H1 (cell line): ENCODE data around the gene DNAJB8. TPM values are rescaled to one million over a fixed set of nuclear protein-coding genes. Genes with fewer than 3 reads are reported as not detected.

Experiments
- CTCF ChIA-PET: fragments of 300-600 bp; sonication (Branson Sonifier 250); formaldehyde crosslinking; loops from one replicate; lab custom pipeline; 2021; ENCODE audit not compliant: partially characterized antibody; lab: Charles Lee
- POLR2A ChIA-PET: fragments of 300-600 bp; sonication (Branson Sonifier 250); formaldehyde crosslinking; loops from one replicate; lab custom pipeline; 2021; ENCODE audit warnings: inconsistent platforms; ENCODE audit not compliant: partially characterized antibody; lab: Charles Lee
- DNase-seq, 2 experiments: peaks; one replicate each; pipeline versions ENCODE4 v3.0.0 to v3.0.0-alpha.2; 2010 to 2022; ENCODE audit warnings: low spot score in 2 of 2, low read depth in 1 of 2, mixed read lengths in 1 of 2
- FAIRE-seq: peaks from 2 replicates; lab custom pipeline; 2011; peaks lifted over from hg19 to GRCh38; lab: Jason Lieb, UNC
- H2AFZ ChIP-seq: 2 replicates; pipeline ENCODE4 v1.8.1; 2012; ENCODE audit warnings: low read length, inconsistent platforms
- H2AK5ac ChIP-seq: 2 replicates; pipeline ENCODE4 v1.6.1; 2013; ENCODE audit warnings: low read depth, low read length
- H2BK120ac ChIP-seq: replicated peaks from 2 replicates; pipeline ENCODE3; 2013; ENCODE audit warnings: low read depth, low read length, inconsistent platforms
- H2BK12ac ChIP-seq: 2 replicates; pipeline ENCODE4 v1.6.1; 2013; ENCODE audit warnings: low read depth, low read length
- H2BK15ac ChIP-seq: 2 replicates; pipeline ENCODE4 v1.6.1; 2013; ENCODE audit warnings: low read length
- H2BK20ac ChIP-seq: 2 replicates; pipeline ENCODE4 v1.6.1; 2013; ENCODE audit warnings: low read length
- H2BK5ac ChIP-seq: 2 replicates; pipeline ENCODE4 v1.6.1; 2013; ENCODE audit warnings: low read depth, low read length
- H3K14ac ChIP-seq: 2 replicates; pipeline ENCODE4 v1.6.1; 2013; ENCODE audit warnings: inconsistent platforms; ENCODE audit not compliant: insufficient read length
- H3K18ac ChIP-seq: 2 replicates; pipeline ENCODE4 v1.6.1; 2013; ENCODE audit warnings: low read length; ENCODE audit errors: extremely low read depth
- H3K23ac ChIP-seq: 2 replicates; pipeline ENCODE4 v1.6.1; 2013; ENCODE audit warnings: inconsistent platforms; ENCODE audit not compliant: insufficient read length
- H3K23me2 ChIP-seq: 2 replicates; pipeline ENCODE4 v1.6.1; 2013; ENCODE audit warnings: low read depth, low read length
- H3K27ac ChIP-seq: 2 replicates; pipeline ENCODE4 v1.6.1; 2011; ENCODE audit warnings: low read depth, low read length, inconsistent platforms
- H3K27me3 ChIP-seq, 4 experiments: replicated peaks in 1 of 4; 1 replicate in 1 of 4; 2 replicates in 3 of 4; pipeline versions ENCODE4 v1.6.1 to v1.8.1; 2011 to 2013; ENCODE audit warnings: low read length in 3 of 4, mild to moderate bottlenecking in 3 of 4, inconsistent platforms in 2 of 4, mixed read lengths in 2 of 4, moderate library complexity in 1 of 4; ENCODE audit not compliant: control insufficient read depth in 3 of 4, insufficient read depth in 3 of 4; ENCODE audit errors: extremely low read depth in 1 of 4
- H3K36me3 ChIP-seq, 4 experiments: 2 replicates each; pipeline versions ENCODE4 v1.6.1 to v1.8.1; 2011 to 2013; ENCODE audit warnings: mild to moderate bottlenecking in 4 of 4, low read length in 3 of 4, moderate library complexity in 2 of 4, control low read depth in 1 of 4, inconsistent platforms in 1 of 4; ENCODE audit not compliant: insufficient read depth in 4 of 4, control insufficient read depth in 2 of 4
- H3K4ac ChIP-seq: replicated peaks from 2 replicates; pipeline ENCODE3; 2013; ENCODE audit warnings: low read length, low read depth, mixed read lengths, inconsistent platforms; ENCODE audit not compliant: insufficient read length
- H3K4me1 ChIP-seq, 4 experiments: replicated peaks in 1 of 4; 1 replicate in 1 of 4; 2 replicates in 3 of 4; pipeline versions ENCODE4 v1.6.1 to v1.8.1; 2011 to 2013; ENCODE audit warnings: low read length in 3 of 4, inconsistent platforms in 2 of 4, mixed read lengths in 1 of 4; ENCODE audit not compliant: insufficient read depth in 4 of 4, control insufficient read depth in 3 of 4
- H3K4me2 ChIP-seq, 2 experiments: 2 replicates each; pipeline versions ENCODE4 v1.6.1 to v1.8.1; 2011 to 2013; ENCODE audit warnings: low read depth in 2 of 2, low read length in 2 of 2, control low read depth in 1 of 2, inconsistent platforms in 1 of 2, mild to moderate bottlenecking in 1 of 2; ENCODE audit not compliant: insufficient read depth in 1 of 2
- H3K4me3 ChIP-seq, 4 experiments: fragments of 200-600, 300-600 bp in 1 of 4; sonication (generic), shearing (Covaris generic), sonication (Bioruptor Twin) in 1 of 4; 2 replicates each; pipeline versions ENCODE4 v1.5.1 to v1.8.1; 2011 to 2016; ENCODE audit warnings: low read length in 4 of 4, low read depth in 3 of 4, control low read depth in 2 of 4, inconsistent platforms in 2 of 4, mild to moderate bottlenecking in 2 of 4, mixed read lengths in 1 of 4, moderate library complexity in 1 of 4; ENCODE audit not compliant: insufficient read depth in 2 of 4; ENCODE audit errors: extremely low read depth in 1 of 4
- H3K56ac ChIP-seq: replicated peaks from 2 replicates; pipeline ENCODE3; 2013; ENCODE audit warnings: low read depth, mild to moderate bottlenecking, mixed read lengths, low read length, inconsistent platforms; ENCODE audit not compliant: insufficient read length
- H3K79me1 ChIP-seq: 2 replicates; pipeline ENCODE4 v1.6.1; 2013; ENCODE audit warnings: low read depth, low read length, control low read depth
- H3K79me2 ChIP-seq, 2 experiments: 2 replicates each; pipeline versions ENCODE4 v1.6.1 to v1.8.1; 2012 to 2013; ENCODE audit warnings: low read length in 2 of 2, mild to moderate bottlenecking in 2 of 2, inconsistent platforms in 1 of 2; ENCODE audit not compliant: insufficient read depth in 2 of 2, control insufficient read depth in 1 of 2
- H3K9ac ChIP-seq, 4 experiments: replicated peaks in 1 of 4; 1 replicate in 1 of 4; 2 replicates in 3 of 4; pipeline versions ENCODE4 v1.6.1 to v1.8.1; 2011 to 2013; ENCODE audit warnings: low read depth in 3 of 4, low read length in 3 of 4, control low read depth in 2 of 4, mild to moderate bottlenecking in 2 of 4, moderate library complexity in 2 of 4, inconsistent platforms in 1 of 4; ENCODE audit errors: extremely low read depth in 1 of 4
- H3K9me3 ChIP-seq, 2 experiments: 2 replicates each; pipeline versions ENCODE4 v1.6.1 to v1.8.1; 2012 to 2013; ENCODE audit warnings: mild to moderate bottlenecking in 2 of 2, moderate library complexity in 2 of 2, control low read depth in 1 of 2, inconsistent platforms in 1 of 2, low read depth in 1 of 2, low read length in 1 of 2, mixed read lengths in 1 of 2; ENCODE audit not compliant: insufficient read depth in 2 of 2
- H4K20me1 ChIP-seq, 2 experiments: replicated peaks in 1 of 2; 2 replicates each; pipeline versions ENCODE3 to v1.8.1; 2011 to 2013; ENCODE audit warnings: inconsistent platforms in 2 of 2, low read length in 2 of 2, mild to moderate bottlenecking in 1 of 2; ENCODE audit not compliant: insufficient read depth in 2 of 2, control insufficient read depth in 1 of 2
- H4K5ac ChIP-seq: 2 replicates; pipeline ENCODE4 v1.6.1; 2013; ENCODE audit warnings: low read length, low read depth, mixed read lengths, inconsistent platforms; ENCODE audit not compliant: insufficient read length
- H4K8ac ChIP-seq: 2 replicates; pipeline ENCODE4 v1.8.0; 2013; ENCODE audit warnings: mild to moderate bottlenecking, moderate library complexity, low read length, inconsistent platforms; ENCODE audit not compliant: insufficient read depth; ENCODE audit errors: extremely low read depth
- H4K91ac ChIP-seq: replicated peaks from 2 replicates; pipeline ENCODE3; 2013; ENCODE audit warnings: low read length, mixed read lengths, inconsistent platforms; ENCODE audit not compliant: insufficient read length
- CHD2 ChIP-seq: IDR thresholded peaks from 2 replicates; pipeline ENCODE4 v1.6.1; 2012; ENCODE audit warnings: low read length, improper control_type of control experiment
- HDAC2 ChIP-seq, 2 experiments: fragments of 300-600 bp in 1 of 2; sonication (generic) in 1 of 2; IDR thresholded peaks; 2 replicates each; pipeline ENCODE4 v1.6.1; 2011 to 2012; ENCODE audit warnings: low read depth in 2 of 2, low read length in 2 of 2, mild to moderate bottlenecking in 2 of 2, moderate library complexity in 2 of 2, borderline replicate concordance in 1 of 2, inconsistent platforms in 1 of 2
- JUND ChIP-seq: IDR thresholded peaks from 2 replicates; pipeline ENCODE4 v1.6.1; 2011; ENCODE audit warnings: mild to moderate bottlenecking, improper control_type of control experiment, low read length
- KDM1A ChIP-seq: fragments of 200-600, 300-600 bp; sonication (generic); IDR thresholded peaks from 2 replicates; pipeline ENCODE4 v1.7.1; 2016; ENCODE audit warnings: mild to moderate bottlenecking, low read length, borderline replicate concordance
- POU5F1 ChIP-seq: IDR thresholded peaks from 2 replicates; pipeline ENCODE4 v1.6.1; 2011; ENCODE audit warnings: low read depth, mild to moderate bottlenecking, low read length, moderate library complexity
- RXRA ChIP-seq: IDR thresholded peaks from 2 replicates; pipeline ENCODE4 v1.6.1; 2011; ENCODE audit warnings: low read depth, mild to moderate bottlenecking, low read length, moderate library complexity; ENCODE audit not compliant: insufficient read depth
- SRF ChIP-seq: IDR thresholded peaks from 2 replicates; pipeline ENCODE4 v1.6.1; 2011; ENCODE audit warnings: mild to moderate bottlenecking, low read depth, low read length, moderate library complexity
- TAF7 ChIP-seq: optimal IDR thresholded peaks from 2 replicates; pipeline ENCODE3; 2011; ENCODE audit warnings: low read depth, mild to moderate bottlenecking, inconsistent platforms, low read length, moderate library complexity, borderline replicate concordance
- YY1 ChIP-seq: IDR thresholded peaks from 2 replicates; pipeline ENCODE4 v1.6.1; 2011; ENCODE audit warnings: low read depth, mild to moderate bottlenecking, low read length
- ZNF274 ChIP-seq: IDR thresholded peaks from 2 replicates; pipeline ENCODE4 v1.7.0; 2012; ENCODE audit warnings: low read length, borderline replicate concordance; ENCODE audit errors: extremely low read depth
- WGBS, 2 experiments: shearing (Covaris generic) in 1 of 2; methylation state at CpG; one replicate each; pipeline versions ENCODE4 v1.1.6 to v1.1.7; 2013 to 2015; ENCODE audit warnings: low lambda C conversion rate in 2 of 2, mixed read lengths in 2 of 2, inconsistent platforms in 1 of 2, low coverage in 1 of 2, missing lambda C conversion rate in 1 of 2; ENCODE audit not compliant: insufficient replicate concordance in 2 of 2, insufficient coverage in 1 of 2, insufficient read length in 1 of 2; ENCODE audit errors: extremely low coverage in 1 of 2, missing lambda C conversion rate in 1 of 2; 5-methylcytosine and 5-hydroxymethylcytosine counted together
- polyA plus RNA-seq, 7 experiments: library from polyadenylated mRNA; depleted of rRNA in 3 of 7; stranded (reverse) in 5 of 7; unstranded in 2 of 7; fragments of >200 nt in 5 of 7; fragments of 200-250 nt in 2 of 7; gene quantifications; 1 replicate in 5 of 7; 2 replicates in 1 of 7; 4 replicates in 1 of 7; pipeline versions ENCODE4 v1.2.1 to v1.2.3, GENCODE V29; 2011 to 2013; ENCODE audit warnings: missing spikeins in 2 of 7, mixed read lengths in 2 of 7
- total RNA-seq: library from RNA; stranded (reverse); fragmentation: NEBNext Ultra II Directional; extraction: Animal tissue kit (Norgen Biotek cat#: 25700); gene quantifications from 2 replicates; pipeline ENCODE4 v1.2.1, GENCODE V29; 2021
- TF ChIP-seq, protein P1 (sequence below), 3 experiments: IDR thresholded peaks; 1 replicate in 2 of 3; 2 replicates in 1 of 3; pipeline versions ENCODE4 v1.5.1 to v1.6.1; 2011; ENCODE audit warnings: low read length in 3 of 3, mild to moderate bottlenecking in 3 of 3, inconsistent platforms in 2 of 3, low read depth in 1 of 3, moderate library complexity in 1 of 3; ENCODE audit not compliant: insufficient read depth in 1 of 3; ENCODE audit errors: control extremely low read depth in 1 of 3

The DNAJB8 gene
- total and polyA plus RNA-seq, 2 of the 8 experiments (the other 6 are each of a cell fraction or from before 2014, with no cell fraction given), result not detected

DNA sequence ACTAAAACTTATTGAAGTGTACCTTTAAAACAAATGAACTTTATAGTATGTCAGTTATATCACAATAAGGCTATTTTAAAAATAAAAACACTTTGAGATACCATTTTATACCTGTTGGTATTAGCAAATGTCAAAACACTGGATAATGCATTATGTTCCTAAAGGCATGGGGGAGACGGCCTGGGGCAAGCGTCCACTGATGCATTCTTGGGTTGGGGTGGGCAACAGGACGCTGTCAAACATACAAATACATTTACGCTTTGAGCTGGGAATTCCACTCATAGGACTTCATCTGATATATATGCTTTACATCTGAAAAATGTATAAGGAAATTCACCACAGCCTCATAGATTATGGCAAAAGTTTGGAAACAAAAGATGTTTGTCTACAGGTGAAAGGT is 33.9 kb upstream of the DNAJB8 start:
- Histone ChIP-seq H2BK15ac (no peak overlapping the region), H2BK12ac (no peak overlapping the region), H2BK20ac (no peak overlapping the region), H3K23me2 (peaks cover 5% of the 10 kb centered on the region; the same call in 1 of the 2 replicates), H4K91ac (no peak overlapping the region), H4K8ac (no peak overlapping the region), H3K27ac (no peak overlapping the region), H3K23ac (no peak overlapping the region), H3K4me1 (peaks cover 0 to 18% (median 9%) of the 10 kb centered on the region in 4 experiments; a peak in 6 of 7 replicates), H2AFZ (no peak overlapping the region), H3K9me3 (no peaks in the 10 kb centered on the region; a peak in 1 of 4 replicates), H3K9ac (no peak overlapping the region), H3K18ac (no peak overlapping the region), H3K4me3 (no peak overlapping the region), H4K5ac (no peak overlapping the region), H3K36me3 (0 out of 8 replicates have a peak, but pooled peaks cover 0 to 5% (median 0%) of the 10 kb centered on the region in 4 experiments), H2BK120ac (no peak overlapping the region), H3K4me2 (no peak overlapping the region), H3K79me2 (no peaks in the 10 kb centered on the region), H4K20me1 (peaks cover 2 to 12% of the 10 kb centered on the region in 2 experiments), H3K4ac (no peak overlapping the region), H3K27me3 (peaks cover 20 to 36% (median 35%) of the 10 kb centered on the region in 4 experiments), H3K14ac (no peak overlapping the region), H2AK5ac (no peak overlapping the region), H2BK5ac (no peak overlapping the region), H3K56ac (no peak overlapping the region), H3K79me1 (no peaks in the 10 kb centered on the region)
- CTCF ChIA-PET, result interaction anchor here (1.2 kb wide), 1 partner anchor 108 kb away, joined by 3 read pairs; no protein-coding TSS in a partner anchor
- FAIRE-seq (no peak), DNase-seq (no peak)
- POLR2A ChIA-PET, result no interaction called here
- WGBS, 2 experiments, result 84% methylated on average over 4 of the region's 4 CpGs; no CpG with 5 or more reads in 1 of the 2 experiments
- no peak for TF ChIP-seq HDAC2 (IDR thresholded peaks at IDR 0.05; ENCODE audit: borderline replicate concordance in 1 of 2, low read depth in 2 of 2, low read length in 2 of 2)
- no peak for TF ChIP-seq SRF
- no peak for TF ChIP-seq TAF7
- TF ChIP-seq JUND, result no peak
- TF ChIP-seq CHD2, result no peak
- no peak for TF ChIP-seq YY1
- no peak for TF ChIP-seq KDM1A
- TF ChIP-seq POU5F1, result no peak
- no peak for TF ChIP-seq RXRA
- no peak for TF ChIP-seq ZNF274
- TF ChIP-seq, protein P1, sequence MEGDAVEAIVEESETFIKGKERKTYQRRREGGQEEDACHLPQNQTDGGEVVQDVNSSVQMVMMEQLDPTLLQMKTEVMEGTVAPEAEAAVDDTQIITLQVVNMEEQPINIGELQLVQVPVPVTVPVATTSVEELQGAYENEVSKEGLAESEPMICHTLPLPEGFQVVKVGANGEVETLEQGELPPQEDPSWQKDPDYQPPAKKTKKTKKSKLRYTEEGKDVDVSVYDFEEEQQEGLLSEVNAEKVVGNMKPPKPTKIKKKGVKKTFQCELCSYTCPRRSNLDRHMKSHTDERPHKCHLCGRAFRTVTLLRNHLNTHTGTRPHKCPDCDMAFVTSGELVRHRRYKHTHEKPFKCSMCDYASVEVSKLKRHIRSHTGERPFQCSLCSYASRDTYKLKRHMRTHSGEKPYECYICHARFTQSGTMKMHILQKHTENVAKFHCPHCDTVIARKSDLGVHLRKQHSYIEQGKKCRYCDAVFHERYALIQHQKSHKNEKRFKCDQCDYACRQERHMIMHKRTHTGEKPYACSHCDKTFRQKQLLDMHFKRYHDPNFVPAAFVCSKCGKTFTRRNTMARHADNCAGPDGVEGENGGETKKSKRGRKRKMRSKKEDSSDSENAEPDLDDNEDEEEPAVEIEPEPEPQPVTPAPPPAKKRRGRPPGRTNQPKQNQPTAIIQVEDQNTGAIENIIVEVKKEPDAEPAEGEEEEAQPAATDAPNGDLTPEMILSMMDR (IDR thresholded peaks at IDR 0.05; ENCODE audit: control extremely low read depth in 1 of 3, insufficient read depth in 1 of 3, low read depth in 1 of 3, low read length in 3 of 3), result no peak
